Measurements from ENCODE around the gene SLC16A9. TPM values are rescaled to one million over a fixed set of nuclear protein-coding genes. Genes with fewer than 3 reads are reported as not detected.

Gene SLC16A9
- total RNA-seq, 1 donor from 2014 or later = 3.8 TPM

DNA sequence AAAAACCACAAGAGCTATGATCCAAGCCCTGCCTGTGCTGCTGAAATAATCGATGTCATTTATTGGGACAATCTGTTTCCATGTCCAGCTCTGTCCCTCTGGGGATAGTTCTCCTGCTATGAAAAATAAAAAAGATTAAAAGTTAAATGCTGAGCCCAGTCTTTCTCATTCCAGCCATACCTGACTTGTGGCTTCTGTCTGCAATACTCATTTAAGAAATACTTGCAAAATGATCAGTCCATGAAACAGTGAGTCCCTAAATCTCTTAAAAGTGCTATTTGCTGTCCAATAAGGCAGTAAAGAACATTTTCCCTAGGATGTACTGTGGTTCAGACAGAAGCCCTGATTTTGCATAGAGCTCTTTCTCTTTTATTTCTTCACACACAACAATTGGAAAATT, 91.7 kb downstream of the SLC16A9 start:
- Mint-ChIP-seq H3K27me3 (ENCODE audit: unreplicated experiment) (no peaks in the 10 kb centered on the region), H3K9me3 (ENCODE audit: unreplicated experiment) (no peaks in the 10 kb centered on the region), H3K27ac (ENCODE audit: unreplicated experiment) (no peak overlapping the region), H3K4me1 (ENCODE audit: unreplicated experiment) (no peaks in the 10 kb centered on the region), H3K4me3 (ENCODE audit: unreplicated experiment) (no peak overlapping the region), H3K36me3 (ENCODE audit: low read depth, unreplicated experiment) (no peaks in the 10 kb centered on the region)
- no peak for DNase-seq (ENCODE audit: low spot score)
- no peak for TF ChIP-seq CTCF (IDR thresholded peaks at IDR 0.05; ENCODE audit: unreplicated experiment)

DNA sequence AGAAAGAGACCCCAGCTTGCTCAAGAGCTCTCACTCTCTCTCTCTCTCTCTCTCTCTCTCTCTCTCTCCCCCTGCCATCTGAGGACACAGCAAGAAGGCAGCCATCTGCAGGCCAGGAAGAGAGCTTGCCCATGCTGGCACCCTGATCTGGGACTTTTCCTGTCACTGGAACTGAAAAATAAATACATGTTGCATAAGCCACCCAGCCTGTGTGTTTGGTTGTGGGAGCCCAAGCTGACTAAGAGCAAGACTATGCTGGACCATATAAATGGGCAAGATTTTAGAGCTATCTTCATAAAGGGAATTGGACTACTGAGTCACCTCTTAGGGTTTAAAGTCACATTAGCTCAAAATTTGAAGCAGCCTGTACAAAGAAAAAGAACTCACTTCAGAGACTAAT, 98.6 kb downstream of the SLC16A9 start:
- Mint-ChIP-seq H3K4me3 (ENCODE audit: unreplicated experiment) (no peak overlapping the region), H3K27ac (ENCODE audit: unreplicated experiment) (no peak overlapping the region), H3K9me3 (ENCODE audit: unreplicated experiment) (no peaks in the 10 kb centered on the region), H3K27me3 (ENCODE audit: unreplicated experiment) (no peaks in the 10 kb centered on the region), H3K36me3 (ENCODE audit: low read depth, unreplicated experiment) (no peaks in the 10 kb centered on the region), H3K4me1 (ENCODE audit: unreplicated experiment) (no peaks in the 10 kb centered on the region)
- TF ChIP-seq CTCF (IDR thresholded peaks at IDR 0.05; ENCODE audit: unreplicated experiment) = no peak
- DNase-seq (ENCODE audit: low spot score) = no peak

DNA sequence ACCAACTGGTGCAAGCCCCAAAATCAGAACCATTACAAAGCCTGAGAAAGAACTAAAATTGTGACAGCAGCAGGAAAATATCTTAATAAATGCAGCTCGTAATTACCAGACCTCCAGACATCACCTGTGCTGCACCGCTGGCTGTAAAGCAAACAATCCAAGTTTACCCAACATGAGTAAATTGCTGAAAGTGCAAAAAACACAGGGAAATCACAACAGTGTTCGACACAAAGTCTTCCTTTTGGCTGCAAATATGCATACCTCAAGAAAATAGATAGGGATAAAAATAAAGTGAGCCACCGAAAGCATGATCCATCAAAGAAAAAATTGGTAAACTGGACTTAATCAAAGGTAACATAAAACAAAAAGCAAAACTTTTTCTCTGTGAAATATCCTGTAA, 101.7 kb downstream of the SLC16A9 start:
- no peak for TF ChIP-seq CTCF (IDR thresholded peaks at IDR 0.05; ENCODE audit: unreplicated experiment)
- Mint-ChIP-seq H3K4me1 (ENCODE audit: unreplicated experiment) (no peaks in the 10 kb centered on the region), H3K4me3 (ENCODE audit: unreplicated experiment) (no peak overlapping the region), H3K27me3 (ENCODE audit: unreplicated experiment) (no peaks in the 10 kb centered on the region), H3K27ac (ENCODE audit: unreplicated experiment) (no peak overlapping the region), H3K9me3 (ENCODE audit: unreplicated experiment) (no peaks in the 10 kb centered on the region), H3K36me3 (ENCODE audit: low read depth, unreplicated experiment) (no peaks in the 10 kb centered on the region)
- no peak for DNase-seq (ENCODE audit: low spot score)

DNA sequence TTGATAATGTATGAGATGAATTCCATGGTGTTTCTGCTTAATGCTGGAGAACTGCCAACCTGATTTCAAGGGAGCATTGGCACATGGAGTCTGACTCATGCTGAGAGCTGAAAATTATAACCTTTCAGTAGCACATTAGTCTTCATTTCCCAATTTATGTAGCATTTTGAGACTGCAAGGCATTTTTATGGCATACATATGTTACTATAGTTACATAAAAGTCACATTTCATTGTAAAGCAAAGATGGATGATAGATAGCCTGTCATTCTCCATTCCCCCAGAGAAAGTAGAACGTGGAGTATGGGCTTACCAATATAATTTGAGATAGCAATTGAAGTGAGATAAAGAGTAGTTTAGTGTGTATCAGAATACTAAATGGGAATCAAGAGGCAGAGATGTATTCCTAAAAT, 103.1 kb downstream of the SLC16A9 start:
- Mint-ChIP-seq H3K4me3 (ENCODE audit: unreplicated experiment) (no peak overlapping the region), H3K36me3 (ENCODE audit: low read depth, unreplicated experiment) (no peaks in the 10 kb centered on the region), H3K4me1 (ENCODE audit: unreplicated experiment) (no peaks in the 10 kb centered on the region), H3K9me3 (ENCODE audit: unreplicated experiment) (no peaks in the 10 kb centered on the region), H3K27me3 (ENCODE audit: unreplicated experiment) (no peaks in the 10 kb centered on the region), H3K27ac (ENCODE audit: unreplicated experiment) (no peak overlapping the region)
- no peak for DNase-seq (ENCODE audit: low spot score)
- no peak for TF ChIP-seq CTCF (IDR thresholded peaks at IDR 0.05; ENCODE audit: unreplicated experiment)

DNA sequence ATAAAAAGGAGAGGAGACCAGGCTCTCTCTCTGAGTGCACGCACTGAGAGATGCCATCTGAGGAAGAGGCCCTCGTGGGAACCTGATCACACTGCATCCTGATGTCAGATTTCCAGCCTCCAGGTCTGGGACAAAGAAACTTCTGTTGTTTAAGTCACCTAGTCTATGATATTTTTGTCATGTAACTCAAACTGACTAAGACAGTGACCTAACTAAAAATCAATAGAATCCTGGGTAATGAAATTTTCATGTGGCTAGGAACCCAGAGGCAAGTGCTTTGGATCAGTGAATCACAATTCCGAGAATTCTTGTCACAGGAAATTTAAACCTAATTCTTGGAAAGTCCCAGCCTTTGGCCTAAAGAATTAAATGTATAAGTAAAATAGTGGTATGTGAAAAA, 107.7 kb downstream of the SLC16A9 start:
- Mint-ChIP-seq H3K36me3 (ENCODE audit: low read depth, unreplicated experiment) (no peaks in the 10 kb centered on the region), H3K9me3 (ENCODE audit: unreplicated experiment) (no peaks in the 10 kb centered on the region), H3K4me1 (ENCODE audit: unreplicated experiment) (no peaks in the 10 kb centered on the region), H3K27me3 (ENCODE audit: unreplicated experiment) (no peaks in the 10 kb centered on the region), H3K27ac (ENCODE audit: unreplicated experiment) (no peak overlapping the region), H3K4me3 (ENCODE audit: unreplicated experiment) (no peak overlapping the region)
- no peak for DNase-seq (ENCODE audit: low spot score)
- TF ChIP-seq CTCF (IDR thresholded peaks at IDR 0.05; ENCODE audit: unreplicated experiment) = no peak

Other genes starting within 250 kb of the SLC16A9 start
- gene MRLN, start 43.6 kb upstream of the SLC16A9 start, total RNA-seq (ENCODE audit: unreplicated experiment) = not detected
- 27.7 TPM for gene CCDC6, start 196.7 kb upstream of the SLC16A9 start, total RNA-seq (ENCODE audit: unreplicated experiment)

Data from endothelial cell (in vitro differentiated cells).